Astrocyte of the hippocampus (primary cell): ENCODE data around the gene UBE2R2.
A peak's percentile ranks its signal among the peaks of the same experiment; 100 is the strongest.
"Not testable (repeated sequence)": the region's sequence is repeated elsewhere in the genome, so short reads cannot be mapped to it uniquely, and the experiment has no call there.

Experiments used
- DNase-seq: peaks from one replicate; pipeline ENCODE4 v3.0.0; 2011; ENCODE audit warnings: low read depth, low spot score

The UBE2R2 gene

DNA sequence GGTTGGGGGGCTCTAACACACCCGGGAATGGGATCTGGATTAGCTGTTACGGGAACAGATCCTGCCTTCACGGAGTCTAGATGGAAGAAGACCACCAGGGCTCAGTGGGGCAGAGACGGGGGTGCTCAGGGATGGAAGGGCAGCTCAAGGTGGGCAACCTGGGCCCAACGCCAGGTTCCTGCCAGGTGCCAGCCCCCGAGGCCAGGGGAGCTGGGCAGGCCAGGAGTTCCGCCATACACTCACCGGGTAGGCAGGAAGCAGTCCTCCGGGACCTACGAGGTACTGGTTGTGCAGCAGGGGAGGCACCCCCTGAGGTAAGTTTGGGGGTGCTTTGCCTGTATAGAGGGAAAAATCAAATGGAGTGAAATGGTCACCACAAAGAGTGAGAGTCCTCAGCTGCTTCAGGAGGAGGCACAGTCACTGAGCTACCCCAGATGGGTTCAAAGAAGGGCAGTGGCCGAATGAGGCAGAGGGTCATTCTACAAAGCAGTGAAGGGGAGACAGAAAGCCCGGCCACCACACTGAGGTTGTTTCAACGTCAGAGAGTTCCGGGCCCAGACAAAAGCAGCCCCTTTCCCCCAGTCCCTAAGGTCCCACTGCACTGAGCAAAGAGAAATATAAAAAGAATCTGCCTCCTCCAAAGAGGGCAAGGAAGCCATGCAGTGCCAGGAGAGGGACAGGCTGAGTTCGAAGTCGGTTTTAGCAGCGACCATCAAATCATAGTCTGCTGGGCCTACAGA is 110.0 kb downstream of the UBE2R2 start:
- DNase-seq = no peak

DNA sequence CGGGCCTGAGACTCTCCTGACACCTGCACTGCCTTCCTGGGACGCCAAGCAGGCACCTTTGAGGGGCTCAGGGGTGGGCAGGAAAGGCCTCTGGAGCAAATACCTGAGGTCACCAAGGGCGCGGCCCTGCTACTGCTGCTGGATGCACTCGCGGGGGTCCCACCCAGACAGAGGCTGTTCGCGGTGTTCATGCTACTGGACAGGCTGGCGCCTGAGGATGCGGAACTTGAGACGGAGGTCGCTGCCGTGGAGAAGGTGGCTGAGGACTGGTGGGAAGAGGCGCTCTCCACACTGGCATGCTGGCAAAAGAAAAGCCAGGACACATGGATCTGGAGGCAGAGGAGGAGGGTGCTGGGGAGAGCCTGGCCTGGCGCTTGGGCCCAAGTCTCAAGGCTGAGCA is 110.7 kb downstream of the UBE2R2 start:
- DNase-seq = no peak

DNA sequence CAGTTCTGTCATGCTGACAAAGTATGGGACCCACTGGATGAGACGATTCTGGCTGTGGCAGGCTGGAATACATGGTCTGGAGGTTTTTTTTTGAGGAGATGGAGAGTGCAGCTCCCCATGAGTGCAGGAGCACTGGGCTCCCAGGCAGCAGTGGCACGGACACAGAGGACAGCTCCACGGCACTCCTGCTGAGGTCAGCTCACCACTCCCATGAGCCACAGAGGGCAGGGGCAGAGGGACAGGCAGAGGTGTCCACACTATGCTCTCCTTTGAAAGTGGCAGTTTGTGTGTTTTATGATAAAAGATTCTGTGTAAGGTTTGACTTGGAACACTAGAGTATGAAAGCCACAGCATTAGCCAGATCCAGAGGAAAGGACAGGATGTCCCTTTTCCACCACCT is 114.4 kb downstream of the UBE2R2 start:
- DNase-seq = no peak

DNA sequence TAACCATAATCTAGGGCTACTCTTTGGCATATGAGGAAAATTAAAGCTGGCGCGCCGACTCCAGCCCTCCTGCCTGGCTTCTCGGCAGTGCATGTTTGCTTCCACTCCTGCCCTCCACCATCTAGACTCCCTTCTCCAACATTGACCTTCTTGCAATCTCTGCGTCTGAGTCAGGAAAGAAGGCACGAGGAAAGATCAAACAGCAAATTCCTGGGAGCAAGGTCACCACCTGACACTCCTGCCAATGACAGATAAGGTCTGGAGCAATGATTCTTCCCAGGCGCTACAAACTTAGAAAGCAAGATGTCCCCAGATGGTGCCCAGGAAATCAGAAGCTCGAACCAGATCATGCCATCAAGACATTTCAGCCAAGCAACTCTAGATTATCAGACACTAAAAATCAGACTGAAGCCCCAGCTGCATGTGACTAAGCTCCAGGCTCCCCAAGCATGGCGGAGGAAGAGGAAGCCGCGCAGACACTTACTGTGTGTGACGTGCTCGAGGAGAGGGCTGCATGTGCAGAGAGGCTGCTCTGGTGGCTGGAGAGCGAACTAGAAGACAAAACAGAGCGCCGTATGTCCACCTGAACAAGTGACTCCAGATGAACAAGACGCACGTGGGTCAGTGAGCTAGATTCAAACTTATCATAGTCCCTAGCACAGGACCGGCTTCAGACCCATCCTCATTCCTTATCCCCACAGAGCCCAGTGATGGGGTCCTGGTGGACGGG is 115.3 kb downstream of the UBE2R2 start:
- DNase-seq = no peak

DNA sequence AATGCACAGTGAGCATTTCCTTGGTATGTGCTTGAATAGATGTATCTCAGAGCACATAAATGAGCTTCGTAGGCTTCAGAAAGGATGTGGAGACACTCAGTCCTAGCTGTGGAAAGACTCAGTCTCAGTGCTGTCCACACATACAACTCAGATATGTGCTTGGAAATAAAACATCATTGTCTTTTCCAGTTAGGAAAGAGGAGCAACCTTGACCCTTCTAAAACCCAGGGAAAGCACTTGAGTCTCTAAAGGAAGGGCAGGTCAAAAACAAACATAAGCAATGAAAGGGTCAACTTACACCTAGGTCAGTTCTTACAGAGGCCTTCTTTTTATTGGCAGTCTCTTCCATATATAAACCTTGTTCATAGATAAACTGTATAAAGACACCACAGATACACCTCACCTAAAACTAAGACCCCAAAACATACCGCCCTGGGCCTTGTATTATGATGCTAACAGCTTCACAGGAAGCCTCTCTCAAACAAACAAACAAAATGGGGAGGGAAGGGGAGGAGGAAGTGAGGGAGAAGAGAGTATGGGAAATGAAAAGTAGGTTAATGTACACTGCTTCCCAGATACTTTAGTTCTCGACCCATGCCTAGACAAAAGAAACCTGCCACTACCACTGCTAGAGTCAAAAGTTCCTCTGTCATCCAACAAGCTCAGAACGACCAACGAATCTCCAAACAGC is 117.4 kb downstream of the UBE2R2 start:
- no peak for DNase-seq

DNA sequence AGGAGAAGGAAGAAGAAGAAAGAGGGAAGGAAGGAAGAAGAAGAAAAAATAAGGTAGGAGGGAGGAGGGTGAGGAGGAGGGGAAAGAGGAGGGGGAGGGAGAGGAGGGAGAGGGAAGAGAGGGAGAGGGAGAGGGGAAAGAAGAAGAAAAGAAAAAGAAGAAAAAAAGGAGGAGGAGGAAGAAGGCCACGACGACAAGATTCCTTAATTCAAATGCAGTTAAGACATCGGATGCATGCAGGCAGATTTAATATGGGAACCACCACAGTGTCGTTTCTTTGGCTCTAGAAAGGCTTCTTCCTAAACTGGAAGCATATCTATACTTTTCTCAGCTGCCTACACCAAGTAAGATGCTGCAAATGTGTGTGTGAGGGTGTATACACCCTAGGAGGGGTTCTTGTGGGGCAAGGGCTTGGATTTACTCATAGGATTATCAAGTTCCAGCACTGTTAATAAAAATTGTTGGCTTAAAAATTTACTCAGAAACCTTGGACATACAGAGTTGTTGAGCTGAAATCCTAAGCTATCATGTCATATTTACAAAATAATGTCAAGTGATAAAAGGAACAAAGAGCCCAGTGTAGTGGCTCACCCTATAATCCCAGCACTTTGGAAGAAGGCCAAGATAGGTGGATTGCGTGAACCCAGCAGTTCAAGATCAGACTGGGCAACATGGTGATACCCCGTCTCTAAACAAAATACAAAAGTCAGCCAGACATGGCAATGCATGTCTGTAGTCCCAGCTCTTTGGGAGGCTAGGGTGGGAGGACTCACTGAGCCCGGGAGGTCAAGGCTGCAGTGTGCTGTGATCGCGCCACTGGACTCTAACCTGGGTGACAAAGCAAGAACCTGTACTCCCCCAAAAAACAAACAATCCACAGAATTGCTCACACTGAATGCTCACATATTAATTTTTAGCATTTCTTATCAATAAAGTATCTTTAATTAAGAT is 123.2 kb downstream of the UBE2R2 start:
- no peak for DNase-seq

DNA sequence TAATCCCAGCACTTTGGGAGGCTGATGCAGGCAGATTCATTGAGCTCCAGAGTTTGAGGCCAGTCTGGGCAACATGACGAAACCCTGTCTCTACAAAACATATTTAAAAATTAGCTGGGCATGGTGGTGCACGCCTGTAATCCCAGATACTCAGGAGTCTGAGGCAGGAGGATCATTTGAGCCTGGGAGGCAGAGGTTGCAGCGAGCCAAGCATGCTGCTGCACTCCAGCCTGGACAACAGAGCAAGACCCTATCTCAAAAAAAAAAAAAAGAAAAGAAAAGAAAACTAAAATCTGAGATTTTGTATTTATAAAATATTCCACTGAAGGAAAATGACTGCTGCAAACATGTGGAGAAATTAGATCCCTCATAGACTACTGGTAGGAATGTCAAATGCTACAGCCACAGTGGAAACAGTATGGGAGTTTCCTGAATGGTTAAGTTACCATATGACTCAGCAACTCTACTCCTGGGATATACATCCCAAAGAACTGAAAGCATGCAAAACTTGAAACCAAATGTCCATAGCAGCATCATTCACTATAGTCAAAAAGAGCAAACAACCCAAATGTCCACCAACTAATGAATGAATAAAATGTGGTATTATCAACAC is 125.6 kb downstream of the UBE2R2 start:
- peak; percentile 51 for DNase-seq

DNA sequence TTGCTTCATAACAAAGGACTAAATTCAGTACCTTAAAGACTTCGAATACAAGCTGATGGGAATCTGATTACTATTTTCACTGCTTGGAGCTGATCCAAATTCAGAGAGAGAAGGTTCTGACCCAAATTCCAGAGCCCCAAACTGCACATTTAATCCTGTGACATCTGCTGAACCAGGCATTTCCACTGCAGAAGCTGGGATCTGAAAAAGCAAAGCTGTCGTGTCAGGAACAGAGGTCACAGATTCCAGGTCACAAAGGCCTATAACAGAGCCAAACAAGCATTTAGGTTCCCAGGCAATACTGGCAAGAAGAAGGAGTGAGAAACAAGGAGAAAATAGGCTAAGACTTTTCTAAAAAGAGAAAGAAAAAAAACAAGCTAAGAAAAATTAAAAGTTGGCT is 126.4 kb downstream of the UBE2R2 start:
- no peak for DNase-seq

DNA sequence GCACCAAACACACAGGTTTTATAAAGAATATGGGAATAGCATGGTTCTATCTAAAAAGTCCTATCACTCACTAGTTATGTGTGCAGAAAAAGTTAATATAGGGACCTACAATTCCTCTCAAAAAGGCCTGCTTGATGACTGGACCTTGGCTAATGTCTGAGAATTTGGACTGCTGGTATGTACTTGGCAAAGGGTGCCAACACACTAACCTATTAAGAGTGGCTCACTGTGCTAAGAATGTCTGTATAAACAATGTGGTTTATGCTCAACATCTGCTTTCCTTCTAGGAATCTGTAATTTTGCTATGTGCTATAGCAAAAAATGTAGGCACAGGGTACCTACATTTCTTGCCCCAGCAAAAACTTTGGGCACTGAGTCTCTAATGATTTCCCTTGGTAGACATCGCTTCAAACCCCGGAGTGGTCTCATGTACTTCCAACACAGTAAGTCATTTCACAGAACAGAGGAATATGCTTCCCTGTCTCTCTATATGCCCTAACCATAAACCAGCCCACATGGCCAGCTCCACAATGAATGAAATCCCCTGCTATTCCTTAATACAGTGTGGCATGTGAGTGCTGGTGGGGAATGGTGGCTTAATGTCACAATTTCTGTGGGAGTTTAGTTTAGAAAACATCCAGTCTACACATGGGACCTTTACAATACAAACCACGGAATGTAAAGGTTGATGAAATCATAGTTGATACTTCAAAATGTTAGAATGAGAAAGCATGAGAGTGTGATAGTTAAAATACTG is 130.0 kb downstream of the UBE2R2 start:
- DNase-seq = peak; percentile 95

DNA sequence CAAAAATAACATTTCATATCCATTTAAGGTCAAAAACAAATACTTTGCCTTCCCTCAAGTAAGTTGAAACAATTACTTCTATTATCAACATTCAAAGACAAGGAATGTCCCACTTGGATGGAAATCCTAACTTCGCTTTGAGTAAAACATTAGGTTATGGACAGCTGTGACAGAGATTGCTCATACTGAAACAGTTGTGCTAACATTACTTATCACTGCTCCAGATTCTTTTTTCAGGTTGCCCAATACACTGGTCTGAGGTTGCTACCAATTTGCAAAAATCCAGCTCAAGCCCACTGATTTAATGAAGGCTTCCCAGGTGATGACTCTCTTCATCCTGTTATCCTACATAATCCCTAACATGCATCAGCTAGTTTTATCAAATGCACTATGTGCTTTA is 133.4 kb downstream of the UBE2R2 start:
- no peak for DNase-seq

DNA sequence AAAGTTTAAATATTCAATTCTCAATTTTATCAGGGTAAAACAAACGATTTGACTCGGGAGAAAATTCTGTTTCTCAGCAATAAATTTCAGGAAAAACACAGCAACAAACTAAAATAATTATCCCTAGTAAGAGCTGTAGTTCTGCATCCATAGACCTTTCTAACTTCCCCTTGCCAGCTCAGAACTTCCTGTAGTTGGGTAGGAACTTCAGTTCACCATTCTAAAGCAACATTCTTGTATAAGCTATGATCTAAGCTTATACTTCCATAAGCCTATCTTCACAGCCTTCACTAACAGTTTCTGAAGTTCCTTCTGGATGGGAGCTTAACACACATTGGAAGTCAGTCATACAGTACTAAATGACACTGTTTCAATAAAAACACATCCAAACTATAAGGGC is 135.1 kb downstream of the UBE2R2 start:
- DNase-seq = no peak

DNA sequence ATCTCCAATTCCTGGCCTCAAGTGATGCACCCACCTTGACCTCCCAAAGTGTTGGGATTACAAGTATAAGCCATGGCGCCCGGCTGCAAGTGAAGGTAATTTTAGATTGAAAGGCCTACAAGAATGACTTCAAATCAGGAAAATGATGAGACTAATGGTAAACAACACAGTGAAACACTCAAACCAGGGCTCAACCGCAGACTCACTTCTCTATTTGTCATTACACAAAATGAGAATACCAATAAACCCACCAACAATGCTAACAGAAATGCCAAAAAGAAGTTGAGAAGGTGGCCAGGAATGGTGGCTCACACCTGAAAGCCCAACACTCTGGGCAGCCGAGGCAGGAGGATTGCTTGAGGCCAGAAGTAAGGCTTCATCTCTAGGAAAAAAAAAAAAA is 139.6 kb downstream of the UBE2R2 start:
- DNase-seq = no peak

DNA sequence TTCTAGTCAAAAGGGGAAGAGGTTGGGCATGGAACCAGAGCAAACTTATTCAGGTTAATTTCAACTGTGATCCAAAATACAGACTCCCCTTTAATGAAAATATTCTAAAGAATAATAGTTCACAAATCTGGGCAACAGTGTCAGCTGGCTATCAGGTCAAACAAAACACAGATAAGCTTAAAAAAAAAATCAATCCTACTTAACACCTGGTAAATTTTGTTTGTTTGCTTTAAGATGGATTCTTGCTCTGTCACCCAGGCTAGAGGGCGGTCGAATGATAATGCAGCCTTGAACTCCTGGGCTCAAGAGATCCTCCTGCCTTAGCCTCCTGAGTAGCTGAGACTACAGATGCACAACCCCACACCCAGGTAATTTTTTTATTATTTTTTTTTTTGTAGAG is 142.8 kb downstream of the UBE2R2 start:
- DNase-seq = no peak

DNA sequence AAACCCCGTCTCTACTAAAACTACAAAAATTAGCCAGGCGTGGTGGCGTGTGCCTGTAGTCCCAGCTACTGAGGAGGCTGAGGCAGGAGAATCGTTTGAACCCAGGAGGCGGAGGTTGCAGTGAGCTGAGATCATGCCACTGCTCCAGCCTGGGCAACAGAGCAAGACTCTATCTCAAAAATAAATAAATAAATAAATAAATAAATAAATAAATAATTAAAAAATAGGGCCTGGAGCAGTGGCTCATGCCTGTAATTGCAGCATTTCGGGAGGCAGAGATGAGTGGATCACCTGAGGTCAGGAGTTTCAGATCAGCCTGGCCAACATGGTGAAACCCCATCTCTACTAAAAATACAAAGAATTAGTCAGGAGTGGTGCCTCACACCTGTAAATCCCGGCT is 145.5 kb downstream of the UBE2R2 start:
- not testable (repeated sequence) for DNase-seq

DNA sequence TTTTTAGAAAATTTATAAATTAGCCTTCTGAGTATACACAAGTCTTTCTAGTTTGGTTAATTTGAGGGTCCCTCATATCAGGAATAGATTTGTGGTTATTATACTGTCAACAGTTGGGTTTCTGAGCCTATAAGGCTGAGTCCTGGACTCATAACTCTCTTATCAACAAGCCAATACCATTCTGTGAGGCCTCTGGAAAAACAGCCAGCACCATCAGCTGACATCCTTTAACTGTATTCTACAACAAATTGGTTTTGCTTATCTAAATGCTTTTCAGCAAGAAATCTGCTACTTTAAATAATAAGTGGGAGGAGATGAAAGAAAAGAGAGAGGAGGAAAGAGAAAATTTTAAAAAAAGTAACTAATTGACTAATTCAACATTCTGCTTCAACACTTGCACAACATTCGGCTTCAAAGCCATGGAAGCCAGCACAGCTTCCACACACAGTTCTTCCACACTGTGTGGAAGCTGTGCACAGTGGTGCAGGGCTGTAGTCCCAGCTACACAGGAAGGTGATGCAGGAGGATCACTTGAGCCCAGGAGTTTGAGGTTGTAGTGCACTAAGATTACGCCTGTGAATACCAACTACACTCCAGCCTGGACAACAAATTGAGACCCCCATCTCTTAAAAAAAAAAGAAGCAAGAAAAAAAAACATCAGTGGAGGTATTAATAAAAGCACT is 147.3 kb downstream of the UBE2R2 start:
- DNase-seq = no peak
